Glomerular visceral epithelial cell (primary cell): ENCODE results near the gene TRIM39.
"Not testable (repeated sequence)": the region's sequence is repeated elsewhere in the genome, so short reads cannot be mapped to it uniquely, and the experiment has no call there.

Experiments
- DNase-seq: peaks from one replicate; pipeline ENCODE4 v3.0.0-alpha.2; 2016; ENCODE audit errors: extremely low spot score

Gene TRIM39

DNA sequence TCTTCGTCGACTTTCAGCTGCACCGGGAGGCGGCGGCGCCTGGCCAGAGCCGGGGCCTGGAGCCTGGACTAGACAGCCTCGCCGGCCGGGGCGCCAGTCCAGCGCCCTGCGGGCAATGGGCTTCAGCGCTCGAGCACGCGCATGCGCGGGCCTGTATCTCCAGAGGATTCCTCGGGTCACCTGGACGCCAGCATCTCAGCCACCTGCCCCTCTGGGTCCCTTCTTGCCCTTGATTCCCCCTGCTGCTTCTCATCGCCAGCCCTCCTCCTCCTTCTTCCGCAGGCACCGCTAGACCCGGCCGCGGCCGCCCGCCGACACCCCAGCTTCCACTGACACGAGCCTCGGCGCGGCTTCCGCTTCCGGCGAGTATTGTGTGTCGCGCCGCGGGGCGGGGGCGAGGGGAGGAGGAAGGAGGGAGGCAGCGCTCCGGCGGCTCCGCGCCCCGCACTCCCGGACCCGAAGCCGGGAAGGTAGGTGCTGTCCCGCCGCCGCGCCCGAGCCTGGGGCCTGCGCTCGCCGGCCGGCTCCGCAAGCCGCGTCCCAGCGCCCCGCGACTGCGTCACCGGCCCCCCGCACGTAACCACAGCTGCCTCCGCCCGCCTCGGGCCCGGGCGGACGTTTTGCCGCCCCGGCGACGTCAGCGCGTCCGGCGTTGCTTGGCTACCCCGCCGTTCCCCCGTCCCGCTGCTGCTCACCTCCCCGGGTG is at the start of gene TRIM39:
Gene TRIM39 (plus strand): TSS at position 402 of the 706 bp plus-strand sequence. CDS start 2,391 bp downstream, outside the sequence.
- peak; percentile 79 for DNase-seq

DNA sequence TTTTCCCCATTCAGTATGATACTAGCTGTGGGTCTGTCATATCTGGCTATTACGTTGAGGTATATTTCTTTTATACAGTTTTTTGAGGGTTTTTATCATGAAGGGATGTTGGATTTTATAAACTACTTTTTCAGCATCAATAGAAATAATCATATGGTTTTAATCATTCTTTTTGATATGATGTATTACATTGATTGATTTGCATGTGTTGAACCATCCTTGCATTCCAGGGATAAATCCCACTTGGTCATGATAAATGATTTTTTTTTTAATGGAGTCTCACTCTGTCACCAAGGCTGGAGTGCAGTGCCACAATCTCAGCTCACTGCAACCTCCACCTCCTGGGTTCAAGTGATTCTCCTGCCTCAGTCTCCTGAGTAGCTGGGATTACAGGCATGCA is 45.7 kb upstream of the TRIM39 start:
- not testable (repeated sequence) for DNase-seq

DNA sequence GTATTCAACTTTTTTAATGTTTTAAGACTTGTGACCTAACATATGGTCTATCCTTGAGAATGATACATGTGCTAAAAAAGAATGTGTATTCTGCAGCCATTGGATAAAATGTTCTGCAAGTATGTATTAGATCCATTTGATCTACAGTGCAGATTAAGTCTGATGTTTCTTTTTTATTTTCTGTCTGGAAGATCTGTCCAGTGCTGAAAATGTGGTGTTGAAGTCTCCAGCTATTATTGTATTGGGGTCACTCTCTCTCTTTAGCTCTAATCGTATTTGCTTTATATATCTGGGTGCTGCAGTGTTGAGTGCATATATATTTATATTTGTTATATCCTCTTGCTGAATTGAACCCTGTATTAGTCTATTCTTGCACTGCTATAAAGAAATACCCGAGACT is 44.2 kb upstream of the TRIM39 start:
- no peak for DNase-seq

DNA sequence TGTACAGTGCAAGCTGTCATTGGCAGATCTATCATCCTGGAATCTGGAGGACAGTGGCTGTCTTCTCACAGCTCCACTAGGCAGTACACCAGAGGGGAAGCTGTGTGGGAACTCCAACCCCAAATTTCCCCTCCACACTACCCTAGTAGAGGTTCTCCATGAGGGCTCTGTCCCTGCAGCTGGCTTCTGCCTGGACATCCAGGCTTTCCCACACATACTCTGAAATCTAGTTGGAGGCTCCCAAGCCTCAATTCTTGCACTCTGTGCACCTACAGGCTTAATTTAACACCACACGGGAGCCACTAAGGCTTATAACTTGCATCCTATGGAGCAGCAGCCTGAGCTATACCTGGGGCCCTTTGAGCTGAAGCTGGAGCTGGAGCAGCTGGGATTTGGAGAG is 43.0 kb upstream of the TRIM39 start:
- no peak for DNase-seq

DNA sequence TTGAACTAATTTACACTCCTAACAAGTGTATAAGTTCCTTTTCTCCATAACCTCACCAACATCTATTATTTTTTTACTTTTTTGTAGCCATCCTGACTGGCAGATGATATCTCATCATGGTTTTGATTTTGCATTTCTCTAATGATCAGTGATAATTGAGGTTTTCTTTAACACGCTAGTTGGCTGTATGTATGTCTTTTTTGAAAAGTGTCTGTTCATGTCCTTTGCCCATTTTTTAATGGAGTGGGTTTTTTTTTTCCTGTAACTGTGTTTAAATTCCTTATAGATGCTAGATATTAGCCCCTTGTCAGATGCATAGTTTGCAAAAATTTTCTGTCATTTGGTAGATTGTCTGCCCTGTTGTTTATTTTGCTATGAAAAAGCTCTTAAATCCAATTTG is 39.6 kb upstream of the TRIM39 start:
- no peak for DNase-seq

DNA sequence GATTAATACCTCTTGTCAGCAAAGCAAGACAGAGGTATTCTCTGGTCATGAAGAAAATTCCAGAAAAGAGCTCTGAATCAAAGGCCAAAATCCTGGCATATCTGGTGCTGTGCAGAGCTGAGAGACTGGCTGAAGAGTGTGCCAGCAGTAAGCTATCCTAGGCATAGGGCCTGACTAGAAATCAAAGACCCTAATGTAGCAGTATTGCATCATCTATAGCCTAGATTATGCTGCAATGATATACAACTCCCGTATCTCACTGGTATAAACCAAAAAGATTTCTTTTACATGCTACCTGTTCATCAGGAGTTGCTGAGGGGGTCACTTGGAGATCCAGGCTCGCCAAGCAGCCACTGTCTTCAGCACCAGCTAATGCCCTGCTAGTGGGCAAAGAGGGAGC is 30.9 kb upstream of the TRIM39 start:
- no peak for DNase-seq

DNA sequence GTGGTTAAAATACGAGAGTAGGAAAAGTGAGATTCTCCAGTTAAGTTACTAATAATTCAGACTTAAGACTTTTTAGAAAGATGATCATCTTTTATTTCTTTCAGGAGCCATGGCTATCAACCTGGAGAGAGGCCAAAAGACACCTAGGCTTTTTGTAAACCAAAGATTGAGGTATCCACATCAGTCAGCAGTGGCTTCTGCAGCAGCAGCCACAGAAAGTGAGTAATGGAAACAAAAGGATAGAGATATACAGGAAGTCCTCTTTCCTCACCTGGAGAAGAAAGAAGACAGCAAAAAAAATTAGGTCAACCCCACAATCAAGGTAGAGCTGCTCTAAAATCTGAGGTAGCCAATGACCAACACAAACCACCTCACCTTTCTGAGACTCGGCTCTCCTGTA is 22.7 kb upstream of the TRIM39 start:
- no peak for DNase-seq

DNA sequence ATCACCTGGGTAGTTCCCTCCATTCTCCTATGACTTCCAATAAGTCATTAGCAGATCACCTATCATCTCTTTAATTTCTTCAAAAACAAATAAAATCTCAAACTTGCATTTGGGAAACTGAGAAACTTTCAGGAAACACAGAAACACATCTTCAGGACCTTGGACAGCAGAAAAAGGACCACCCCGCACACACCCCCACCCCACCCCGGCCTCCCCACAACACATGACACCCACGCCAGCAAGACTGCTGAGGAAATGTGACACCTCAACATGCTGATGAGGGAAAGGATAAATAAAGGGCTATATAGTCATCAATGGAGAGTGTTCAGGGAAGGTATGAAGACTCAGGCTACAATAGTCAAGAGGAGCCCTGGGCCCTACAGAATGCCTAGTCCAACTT is 15.6 kb upstream of the TRIM39 start:
- DNase-seq = no peak

DNA sequence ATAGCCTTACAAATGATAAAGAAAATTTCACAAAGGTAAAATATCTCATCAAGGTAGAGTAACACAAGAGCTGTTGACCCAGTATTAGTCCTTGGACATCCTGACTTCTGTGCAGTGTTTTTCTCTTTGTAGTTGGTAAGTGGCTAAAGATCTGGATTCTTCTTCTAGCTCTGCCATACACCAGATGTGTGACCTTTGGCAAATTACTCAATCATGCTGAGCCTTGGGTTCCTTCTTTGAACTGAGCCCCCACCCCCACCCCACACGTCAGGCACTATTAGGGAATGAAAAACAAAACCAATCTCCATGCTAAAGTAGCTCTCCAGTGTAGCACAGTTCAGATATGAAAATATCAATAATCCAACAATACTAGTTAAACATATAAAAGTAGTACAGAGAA is 15.1 kb upstream of the TRIM39 start:
- no peak for DNase-seq

DNA sequence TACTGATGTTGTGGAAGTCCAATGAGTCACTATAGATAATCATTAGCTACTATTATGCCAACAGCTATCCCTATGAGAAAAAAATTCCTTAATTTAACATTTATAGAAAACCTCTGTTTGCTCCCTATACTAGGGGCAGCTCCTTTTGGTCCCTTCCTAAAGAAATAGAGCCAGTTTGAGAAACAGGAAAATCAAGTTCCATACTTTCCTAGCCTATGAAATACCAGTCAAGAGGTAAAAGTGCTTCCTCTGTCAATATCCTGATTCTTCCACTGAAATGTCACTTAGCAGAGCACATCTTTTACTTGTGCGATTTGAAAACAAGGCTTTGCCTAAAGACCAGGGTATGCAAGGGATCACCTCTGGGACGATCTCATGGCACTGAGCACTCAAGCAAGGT is 14.5 kb upstream of the TRIM39 start:
- no peak for DNase-seq

DNA sequence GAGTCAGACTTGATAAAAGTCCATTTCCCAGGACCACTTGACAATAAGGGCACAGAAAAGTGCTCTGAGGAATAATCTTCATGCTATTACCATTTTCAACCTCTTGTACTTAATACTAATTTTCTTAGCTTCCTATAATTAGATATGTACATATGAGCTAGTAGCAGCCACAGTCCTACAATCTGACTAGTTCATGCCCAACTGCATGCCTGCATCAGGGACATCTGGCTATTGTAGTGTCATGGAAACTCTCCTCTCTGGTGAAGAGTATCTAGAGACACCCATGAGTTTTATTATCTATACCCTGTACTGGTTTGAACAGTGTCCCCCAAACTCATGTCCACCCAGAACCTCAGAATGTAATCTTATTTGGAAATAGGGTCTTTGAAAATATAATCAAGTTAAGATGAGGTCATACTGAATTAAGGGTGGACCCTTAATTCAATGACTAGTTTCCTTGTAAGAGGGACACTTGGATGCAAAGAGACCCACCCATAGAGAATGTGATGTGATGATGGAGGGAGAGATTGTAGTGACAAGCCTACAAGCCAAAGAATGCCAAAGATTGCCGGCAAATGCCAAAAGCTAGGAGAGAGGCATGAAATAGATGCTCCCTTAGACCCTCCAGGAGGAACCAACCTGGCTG is 13.9 kb upstream of the TRIM39 start:
- no peak for DNase-seq

DNA sequence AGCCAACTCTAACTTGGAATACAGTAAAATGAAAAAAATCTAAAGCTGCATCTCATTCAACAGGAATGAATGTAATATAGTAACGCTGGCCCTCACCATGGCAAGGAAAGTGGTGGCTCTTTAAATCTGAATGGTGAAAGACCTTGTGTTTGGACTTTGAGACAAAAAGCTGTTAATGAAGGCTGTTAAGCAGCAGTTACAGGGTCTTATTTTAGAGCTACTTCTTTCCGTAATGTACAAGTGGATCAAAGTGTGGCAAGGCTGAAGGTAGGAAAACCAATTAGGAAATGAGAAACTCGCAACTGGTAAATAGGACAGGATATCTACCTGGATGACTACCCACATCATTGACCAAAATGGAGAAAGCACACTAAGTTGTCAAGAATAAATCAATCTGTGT is 11.6 kb upstream of the TRIM39 start:
- DNase-seq = no peak

DNA sequence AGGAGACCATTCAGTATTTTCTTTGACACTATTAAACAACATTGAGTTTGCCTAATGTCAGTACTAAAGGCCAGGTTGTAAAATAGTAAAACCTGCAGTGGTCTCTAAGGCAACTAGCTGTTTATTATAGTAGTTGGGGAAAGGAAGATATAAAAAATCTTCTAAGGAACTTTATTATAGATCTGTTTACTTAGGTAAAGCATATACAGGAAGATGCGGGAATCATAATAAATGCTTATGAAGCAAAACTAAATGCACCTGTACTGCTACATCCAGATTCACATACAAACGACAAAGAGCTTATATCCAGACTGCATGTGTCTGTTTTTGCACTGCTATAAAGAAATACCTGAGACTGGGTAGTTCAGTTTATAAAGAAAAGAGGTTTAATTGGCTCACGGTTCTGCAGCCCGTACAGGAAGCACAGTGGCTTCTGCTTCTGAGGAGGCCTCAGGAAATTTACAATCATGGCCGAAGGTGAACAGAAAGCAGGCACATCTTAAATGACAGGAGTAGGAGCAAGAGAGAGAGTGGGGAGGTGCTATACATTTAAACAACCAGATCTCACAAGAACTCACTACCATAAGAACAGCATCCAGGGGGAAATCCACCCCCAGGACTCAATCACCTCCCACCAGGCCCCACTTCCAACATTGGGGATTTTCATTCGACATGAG is 8.7 kb upstream of the TRIM39 start:
- DNase-seq = no peak

DNA sequence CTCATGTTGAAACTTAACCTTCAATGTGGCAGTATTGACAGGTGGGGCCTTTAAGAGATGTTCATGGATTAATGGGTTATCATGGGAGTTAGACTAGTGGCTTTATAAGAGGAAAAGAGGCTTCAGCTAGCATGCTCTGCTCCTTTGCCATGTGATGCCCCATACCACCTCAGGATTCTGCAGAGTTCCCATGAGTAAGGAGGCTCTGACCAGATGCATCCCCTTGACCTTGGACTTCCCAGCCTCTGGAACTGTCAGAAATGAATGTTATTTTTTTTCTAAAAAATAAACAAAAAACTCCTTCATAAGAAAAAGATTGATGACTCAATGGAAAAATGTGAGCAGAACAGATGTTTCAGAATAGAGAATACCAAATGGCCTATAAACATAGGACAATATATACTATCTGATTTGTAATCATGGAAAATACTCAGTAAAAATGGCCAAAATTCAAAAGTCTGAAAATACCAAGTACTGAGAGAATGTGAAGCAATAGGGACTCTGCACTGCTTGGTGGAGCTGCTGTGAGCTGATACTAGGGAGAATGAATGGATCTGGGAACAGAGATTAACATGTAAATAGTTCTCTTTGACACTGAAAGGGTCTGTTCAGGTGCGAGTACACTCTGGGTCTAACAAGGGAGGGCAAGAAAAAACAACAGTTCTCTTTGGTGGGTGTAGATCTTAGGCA is 7.4 kb upstream of the TRIM39 start:
- DNase-seq = no peak

DNA sequence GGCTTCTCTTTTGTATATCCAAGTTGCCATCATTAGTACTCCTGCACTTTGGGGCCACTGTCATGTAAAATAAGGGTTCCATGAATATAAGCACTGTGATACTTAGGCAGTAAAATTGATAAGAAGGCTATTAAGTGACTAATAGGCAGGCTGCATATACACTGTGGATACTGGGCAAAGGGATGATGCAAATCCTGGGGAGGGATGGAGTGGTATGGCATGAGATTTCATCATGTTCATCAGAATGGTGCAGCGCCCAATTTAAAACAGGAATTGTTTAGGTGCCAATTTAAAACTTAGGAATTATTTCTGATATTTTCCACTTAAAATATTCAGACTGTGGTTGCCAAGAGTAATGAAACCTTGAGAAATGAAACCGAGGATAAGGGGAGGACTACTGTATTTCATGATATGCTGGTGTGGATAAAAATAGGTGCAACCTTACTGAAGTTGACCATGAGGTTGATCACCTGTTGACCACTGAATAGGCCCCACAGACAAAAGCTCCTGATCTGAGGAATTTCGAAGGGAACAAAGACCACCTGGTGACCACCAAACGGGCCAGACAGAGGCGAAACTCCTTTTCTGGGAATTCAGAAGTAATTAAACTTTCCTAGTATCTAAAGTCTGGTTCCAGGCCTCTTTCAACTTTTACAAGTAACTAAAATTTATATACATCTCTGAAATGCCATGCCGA is 4.9 kb upstream of the TRIM39 start:
- no peak for DNase-seq

DNA sequence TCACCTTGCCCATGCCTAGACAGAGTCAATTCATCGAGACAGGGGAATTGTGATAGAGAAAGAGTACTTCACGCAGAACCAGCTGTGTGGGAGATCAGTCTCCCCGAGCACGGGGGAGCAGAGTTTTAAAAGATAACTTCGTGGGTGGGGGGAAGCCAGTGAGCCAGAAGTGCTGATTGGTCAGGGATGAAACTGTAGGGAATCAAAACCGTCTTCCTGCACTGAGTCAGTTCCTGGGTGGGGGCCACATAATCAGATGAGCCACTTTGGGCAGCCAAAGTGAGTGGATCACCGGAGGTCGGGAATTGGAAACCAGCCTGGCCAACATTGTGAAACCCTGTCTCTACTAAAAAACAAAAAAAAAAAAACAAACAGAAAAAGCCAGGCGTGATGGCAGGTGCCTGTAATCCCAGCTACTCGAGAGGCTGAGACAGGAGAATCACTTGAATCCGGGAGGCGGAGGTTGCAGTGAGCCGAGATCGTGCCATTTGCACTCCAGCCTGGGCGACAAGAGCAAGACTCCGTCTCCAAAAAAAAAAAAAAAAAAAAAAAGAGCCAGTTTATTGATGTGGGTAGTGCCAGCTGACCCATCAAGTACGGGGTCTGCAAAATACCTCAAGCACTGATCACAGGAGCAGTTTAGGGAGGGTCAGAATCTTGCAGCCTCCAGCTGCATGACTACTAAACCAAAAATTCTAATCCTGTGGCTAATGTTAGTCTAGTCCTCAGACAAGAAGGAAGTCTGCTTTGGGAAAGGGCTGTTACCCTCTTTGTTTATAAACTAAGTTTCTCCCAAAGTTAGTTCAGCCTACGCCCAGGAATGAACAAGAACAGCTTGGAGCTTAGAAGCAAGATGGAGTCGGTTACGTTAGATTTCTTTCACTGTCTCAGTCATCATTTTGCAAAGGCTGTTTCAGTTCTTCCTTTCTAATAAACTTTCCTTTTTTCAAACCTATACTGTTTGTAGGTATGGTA is 3.9 kb upstream of the TRIM39 start:
- DNase-seq = no peak

DNA sequence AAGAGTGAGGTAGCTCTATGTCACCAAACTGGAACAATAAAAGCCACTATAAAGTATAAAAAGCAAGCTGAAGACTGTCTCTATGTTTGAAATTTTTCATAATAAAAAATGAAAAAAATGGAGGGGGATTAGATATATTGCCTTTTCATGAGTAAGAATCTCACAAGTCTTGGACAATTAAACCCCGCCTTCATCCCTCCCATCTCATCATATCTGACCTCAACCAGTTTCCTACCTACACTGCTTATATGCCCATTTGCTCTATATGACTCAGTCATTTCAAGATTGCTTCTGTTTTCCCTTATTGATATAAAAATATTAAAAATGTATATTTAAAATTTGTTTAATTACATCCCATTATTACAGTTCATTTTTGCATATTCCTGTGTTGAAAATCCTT is 2.9 kb upstream of the TRIM39 start:
- DNase-seq = no peak

DNA sequence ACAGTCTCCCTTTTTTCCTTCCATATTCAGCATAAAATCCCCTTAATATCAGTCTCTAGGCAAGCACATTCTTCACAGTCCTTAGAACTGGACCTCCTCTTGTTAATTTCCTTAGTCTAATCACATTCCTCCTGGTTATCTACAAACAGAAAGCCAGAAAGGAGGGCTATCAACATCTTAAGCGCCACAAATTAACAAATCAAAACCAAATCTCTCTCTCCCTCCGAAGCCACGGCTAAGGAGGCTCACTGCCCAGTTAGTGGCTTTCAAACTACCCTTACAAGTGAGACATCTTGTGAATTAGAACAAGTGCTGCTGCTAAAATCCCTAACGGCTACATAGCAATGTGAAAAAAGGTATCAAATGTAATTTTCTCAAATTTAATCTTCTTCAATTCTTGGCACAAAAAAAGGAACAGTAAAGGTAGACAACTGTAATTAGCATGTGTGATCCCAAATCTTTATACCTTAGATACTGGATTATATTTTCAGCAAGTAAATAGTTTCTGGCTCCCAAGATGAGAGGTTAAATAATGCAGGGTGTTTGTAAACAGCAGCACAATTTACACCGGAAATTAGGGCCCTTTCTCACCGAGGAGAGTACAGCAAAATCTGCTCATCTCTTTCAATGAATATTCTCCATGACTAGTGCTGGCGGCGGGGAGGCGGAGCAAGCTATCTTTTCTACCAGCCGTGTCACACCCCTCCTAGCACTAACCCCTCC is 1.4 kb upstream of the TRIM39 start:
- DNase-seq = no peak

DNA sequence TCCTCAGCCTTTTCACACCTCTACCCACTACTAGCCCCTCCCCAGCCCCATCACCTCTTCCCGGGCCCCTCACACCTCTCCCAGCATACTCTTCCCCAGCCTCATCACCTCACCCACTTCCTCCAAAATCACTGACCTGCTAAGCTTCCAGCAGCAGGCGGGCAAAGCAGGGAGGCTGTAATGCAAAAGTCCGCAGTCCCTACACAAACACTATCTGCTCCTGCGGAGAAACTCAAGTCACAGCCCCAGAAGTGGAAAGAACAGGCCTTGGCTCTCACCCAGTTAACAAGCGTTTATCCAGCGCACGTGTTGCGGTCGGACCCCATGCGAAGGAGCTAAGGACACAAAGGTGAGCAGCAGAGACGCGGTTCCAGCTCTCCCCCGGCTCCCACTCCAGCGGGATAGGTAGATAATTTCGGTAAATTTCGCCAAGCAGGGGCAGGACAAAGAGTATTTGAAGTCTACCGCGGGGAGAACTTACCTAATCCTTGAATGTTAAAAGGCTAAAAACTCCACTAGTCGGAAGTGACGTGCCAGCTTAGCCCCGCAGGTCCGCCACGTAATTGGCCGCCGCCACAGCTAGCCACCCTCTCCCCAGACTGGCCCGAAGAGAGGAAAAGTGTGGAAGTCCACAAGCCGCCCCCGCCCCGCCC is 728 bp upstream of the TRIM39 start:
- DNase-seq = peak; percentile 73
